Activated B cell treated with CpG ODN at 0.5 μM for 24 hours (primary cell): ENCODE results near the gene PPP1R8. TPM values are rescaled to one million over a fixed set of nuclear protein-coding genes. Genes with fewer than 3 reads are reported as not detected.

ENCODE experiments used
- ATAC-seq: fragments of 200-7000 bp; cut with Tn5 transposase; one replicate; pipeline ENCODE4 v1.10.0; 2021; ENCODE audit warnings: low read depth, mild to moderate bottlenecking, moderate library complexity
- CTCF ChIA-PET: fragments of 350-600 bp; sonication (Branson Sonifier 250); formaldehyde crosslinking; loops from one replicate; lab custom pipeline; 2021; ENCODE audit warnings: antibody characterized with exemption; lab: Charles Lee
- POLR2A ChIA-PET: fragments of 350-600 bp; sonication (Branson Sonifier 250); formaldehyde crosslinking; loops from one replicate; lab custom pipeline; 2021; ENCODE audit warnings: antibody characterized with exemption; lab: Charles Lee
- DNase-seq: peaks from one replicate; pipeline ENCODE4 v3.0.0; 2022
- H3K27ac Mint-ChIP-seq: one replicate; pipeline ENCODE4 v1.8.0; 2020; ENCODE audit warnings: mixed read lengths
- H3K27me3 Mint-ChIP-seq: one replicate; pipeline ENCODE4 v1.8.0; 2021; ENCODE audit warnings: mixed read lengths
- H3K36me3 Mint-ChIP-seq: one replicate; pipeline ENCODE4 v1.8.0; 2021; ENCODE audit warnings: low read depth, mixed read lengths
- H3K4me1 Mint-ChIP-seq: one replicate; pipeline ENCODE4 v1.8.0; 2021; ENCODE audit warnings: mixed read lengths
- H3K4me3 Mint-ChIP-seq: one replicate; pipeline ENCODE4 v1.8.0; 2020; ENCODE audit warnings: mild to moderate bottlenecking, mixed read lengths
- H3K9me3 Mint-ChIP-seq: one replicate; pipeline ENCODE4 v1.8.0; 2020; ENCODE audit warnings: mixed read lengths
- intact Hi-C: fragments of 100-400 bp; cut with micrococcal nuclease; formaldehyde crosslinking; loops from one replicate; pipeline ENCODE4 v1.15.1; 2024
- total RNA-seq: library from RNA; stranded (reverse); gene quantifications from 2 replicates; pipeline ENCODE4 v1.2.3, GENCODE V29; 2022
- TF ChIP-seq, protein P1 (sequence below): fragments of 200-600 bp; IDR thresholded peaks from one replicate; pipeline ENCODE4 v1.8.0; 2022; ENCODE audit warnings: antibody characterized with exemption, mild to moderate bottlenecking

PPP1R8 gene
- total RNA-seq, 1 donor from 2014 or later, result 48.3 TPM

DNA sequence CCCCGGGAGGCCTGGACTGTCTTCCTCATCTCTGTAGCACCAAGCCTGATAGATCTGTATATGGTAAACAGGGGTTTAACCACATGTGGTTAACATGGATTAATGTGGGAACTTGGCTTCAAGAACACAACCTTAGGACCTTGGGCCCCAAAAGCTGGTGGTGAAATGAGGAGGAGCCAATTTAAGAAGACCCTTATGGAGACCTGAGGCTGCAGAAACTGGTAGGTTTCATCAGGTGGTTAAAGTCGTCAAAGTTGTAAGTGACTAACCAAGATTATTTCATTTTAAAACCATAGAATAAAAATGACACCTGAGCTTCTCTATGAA lies 55.7 kb downstream of the PPP1R8 start:
- ChIA-PET POLR2A (interaction anchor here (1.3 to 2.4 kb wide), 4 partner anchors 10 to 45 kb away, joined by 3 to 19 read pairs (median 6); partner anchors contain the start of gene THEMIS2), CTCF (interaction anchor here (1.0 kb wide), 1 partner anchor 9 kb away, joined by 3 read pairs; no protein-coding TSS in a partner anchor)
- H3K36me3 Mint-ChIP-seq, result peaks cover 80% of the 10 kb centered on the region

DNA sequence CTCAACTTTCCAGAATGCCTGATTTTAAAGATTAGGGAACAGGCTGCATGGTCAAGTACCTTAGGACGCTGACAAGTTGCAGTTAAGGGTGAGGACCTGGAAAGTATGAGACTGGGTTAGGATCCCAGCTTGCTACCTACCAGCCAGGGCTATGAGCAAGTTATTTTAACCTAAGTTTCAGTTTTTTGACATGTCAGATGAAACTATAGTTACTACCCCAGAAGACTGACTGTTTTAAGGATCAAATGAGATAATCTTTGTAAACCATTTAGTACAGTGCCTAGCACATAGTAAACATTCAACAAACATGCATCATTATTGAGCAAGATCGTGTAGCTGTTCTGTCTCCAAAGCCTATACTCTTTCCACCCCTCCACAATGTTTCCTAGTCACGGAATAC lies 56.2 kb downstream of the PPP1R8 start:
- TF ChIP-seq, protein P1, sequence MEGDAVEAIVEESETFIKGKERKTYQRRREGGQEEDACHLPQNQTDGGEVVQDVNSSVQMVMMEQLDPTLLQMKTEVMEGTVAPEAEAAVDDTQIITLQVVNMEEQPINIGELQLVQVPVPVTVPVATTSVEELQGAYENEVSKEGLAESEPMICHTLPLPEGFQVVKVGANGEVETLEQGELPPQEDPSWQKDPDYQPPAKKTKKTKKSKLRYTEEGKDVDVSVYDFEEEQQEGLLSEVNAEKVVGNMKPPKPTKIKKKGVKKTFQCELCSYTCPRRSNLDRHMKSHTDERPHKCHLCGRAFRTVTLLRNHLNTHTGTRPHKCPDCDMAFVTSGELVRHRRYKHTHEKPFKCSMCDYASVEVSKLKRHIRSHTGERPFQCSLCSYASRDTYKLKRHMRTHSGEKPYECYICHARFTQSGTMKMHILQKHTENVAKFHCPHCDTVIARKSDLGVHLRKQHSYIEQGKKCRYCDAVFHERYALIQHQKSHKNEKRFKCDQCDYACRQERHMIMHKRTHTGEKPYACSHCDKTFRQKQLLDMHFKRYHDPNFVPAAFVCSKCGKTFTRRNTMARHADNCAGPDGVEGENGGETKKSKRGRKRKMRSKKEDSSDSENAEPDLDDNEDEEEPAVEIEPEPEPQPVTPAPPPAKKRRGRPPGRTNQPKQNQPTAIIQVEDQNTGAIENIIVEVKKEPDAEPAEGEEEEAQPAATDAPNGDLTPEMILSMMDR, result no peak
- peaks cover 81% of the 10 kb centered on the region for H3K36me3 Mint-ChIP-seq
- peak overlapping the region; percentile 85 for H3K27ac Mint-ChIP-seq
- ATAC-seq (no peak), DNase-seq (no peak)
- no peaks in the 10 kb centered on the region for H3K9me3 Mint-ChIP-seq
- H3K4me3 Mint-ChIP-seq, result peak overlapping the region; percentile 44
- peaks cover 78% of the 10 kb centered on the region for H3K4me1 Mint-ChIP-seq
- ChIA-PET CTCF (no interaction called here), POLR2A (interaction anchor here (1.3 to 2.4 kb wide), 5 partner anchors 10 to 45 kb away, joined by 3 to 19 read pairs (median 6); partner anchors contain the start of gene THEMIS2)
- intact Hi-C loops, result no loop called here
- no peaks in the 10 kb centered on the region for H3K27me3 Mint-ChIP-seq

More for the DNA sequence above, 55.7 kb downstream of the PPP1R8 start:
- peak overlapping the region; percentile 85 for H3K27ac Mint-ChIP-seq
- H3K4me3 Mint-ChIP-seq, result no peak overlapping the region
- DNase-seq (no peak), ATAC-seq (no peak)
- TF ChIP-seq, protein P1, result no peak
- no peaks in the 10 kb centered on the region for H3K27me3 Mint-ChIP-seq
- no peaks in the 10 kb centered on the region for H3K9me3 Mint-ChIP-seq
- intact Hi-C loops, result no loop called here
- peaks cover 74% of the 10 kb centered on the region for H3K4me1 Mint-ChIP-seq

GRCh38 chr1:27887215-27888021 lies 56.8 kb downstream of the PPP1R8 start:
- peak overlapping the region; percentile 44 for H3K4me3 Mint-ChIP-seq
- H3K9me3 Mint-ChIP-seq, result no peaks in the 10 kb centered on the region
- ATAC-seq (peak; percentile 12), DNase-seq (no peak)
- peaks cover 83% of the 10 kb centered on the region for H3K36me3 Mint-ChIP-seq
- peaks cover 83% of the 10 kb centered on the region for H3K4me1 Mint-ChIP-seq
- intact Hi-C loops, result no loop called here
- no peaks in the 10 kb centered on the region for H3K27me3 Mint-ChIP-seq
- POLR2A ChIA-PET, result interaction anchor here (1.4 to 2.4 kb wide), 4 partner anchors 11 to 46 kb away, joined by 3 to 19 read pairs (median 6); partner anchors contain the start of gene THEMIS2
- CTCF ChIA-PET, result no interaction called here
- peak overlapping the region; percentile 85 for H3K27ac Mint-ChIP-seq
- TF ChIP-seq, protein P1, result no peak

GRCh38 chr1:27889506-27889905 lies 58.9 kb downstream of the PPP1R8 start:
- DNase-seq, result no peak
- POLR2A ChIA-PET, result interaction anchor here (0.6 kb wide), 1 partner anchor 17 kb away, joined by 3 read pairs; the partner anchor contains the start of gene THEMIS2
- H3K36me3 Mint-ChIP-seq, result peaks cover 84% of the 10 kb centered on the region
- H3K27ac Mint-ChIP-seq, result peak overlapping the region; percentile 89
- no peaks in the 10 kb centered on the region for H3K27me3 Mint-ChIP-seq
- CTCF ChIA-PET, result no interaction called here
- ATAC-seq, result no peak
- peaks cover 75% of the 10 kb centered on the region for H3K4me1 Mint-ChIP-seq
- TF ChIP-seq, protein P1, result no peak
- H3K9me3 Mint-ChIP-seq, result no peaks in the 10 kb centered on the region
- no peak overlapping the region for H3K4me3 Mint-ChIP-seq
- intact Hi-C loops, result no loop called here
